ENCODE results near the gene CCR5AS.

- TF ChIP-seq CTCF (IDR thresholded peaks at IDR 0.05) (no peak), POLR2A (IDR thresholded peaks at IDR 0.05) (no peak)
Observed at GRCh38 chr3:46454606-46455005, 47.7 kb upstream of the CCR5AS start.

All from testis (tissue), 2 donors.